ENCODE results near the gene SASH1. TPM values are rescaled to one million over a fixed set of nuclear protein-coding genes. Genes with fewer than 3 reads are reported as not detected.

Gene SASH1
- total and polyA plus RNA-seq, 2 donors (not counting 3 experiments of a cell fraction or from before 2014, with no cell fraction given) = 18.5 to 103 TPM

DNA sequence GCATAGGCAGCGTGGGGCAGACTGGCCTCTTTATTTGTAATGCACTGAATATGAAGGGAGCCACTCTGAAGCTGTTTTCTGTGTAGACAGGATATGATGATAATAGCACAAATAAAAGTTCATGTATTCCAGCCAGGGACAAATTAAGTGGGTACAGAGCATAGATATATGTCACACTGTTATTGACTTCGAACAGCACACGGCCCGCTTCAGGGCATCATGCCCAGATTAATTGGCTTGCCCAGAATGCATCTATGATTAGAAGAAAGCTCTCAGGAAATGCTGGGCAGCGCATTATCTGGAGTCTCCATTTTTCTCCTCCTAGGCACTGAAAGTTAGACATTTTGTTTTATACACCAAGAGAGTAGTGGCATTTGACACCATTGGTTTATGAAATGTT is 26.3 kb upstream of the SASH1 start:
- FAIRE-seq (peak; percentile 69), DNase-seq (ENCODE audit: low read depth, low spot score) (peak; percentile 70)
- H3K4me1 ChIP-seq (ENCODE audit: control insufficient read depth, extremely low read depth, insufficient read depth, low read length) = peaks cover 12% of the 10 kb centered on the region
- TF ChIP-seq GATA2 (IDR thresholded peaks at IDR 0.05; ENCODE audit: insufficient read depth, insufficient read length, low read depth, low read length) = no peak
- no peak for TF ChIP-seq POLR2A (IDR thresholded peaks at IDR 0.05; ENCODE audit: low read depth, low read length)
- no peak for TF ChIP-seq MAX (IDR thresholded peaks at IDR 0.05; ENCODE audit: insufficient read depth, insufficient read length)
- TF ChIP-seq JUN (IDR thresholded peaks at IDR 0.05; ENCODE audit: borderline replicate concordance, insufficient read depth, insufficient read length, low read depth) = no peak
- TF ChIP-seq POLR2AphosphoS5 (IDR thresholded peaks at IDR 0.05; ENCODE audit: insufficient read depth, low read depth, low read length) = no peak
- TF ChIP-seq, protein P1, sequence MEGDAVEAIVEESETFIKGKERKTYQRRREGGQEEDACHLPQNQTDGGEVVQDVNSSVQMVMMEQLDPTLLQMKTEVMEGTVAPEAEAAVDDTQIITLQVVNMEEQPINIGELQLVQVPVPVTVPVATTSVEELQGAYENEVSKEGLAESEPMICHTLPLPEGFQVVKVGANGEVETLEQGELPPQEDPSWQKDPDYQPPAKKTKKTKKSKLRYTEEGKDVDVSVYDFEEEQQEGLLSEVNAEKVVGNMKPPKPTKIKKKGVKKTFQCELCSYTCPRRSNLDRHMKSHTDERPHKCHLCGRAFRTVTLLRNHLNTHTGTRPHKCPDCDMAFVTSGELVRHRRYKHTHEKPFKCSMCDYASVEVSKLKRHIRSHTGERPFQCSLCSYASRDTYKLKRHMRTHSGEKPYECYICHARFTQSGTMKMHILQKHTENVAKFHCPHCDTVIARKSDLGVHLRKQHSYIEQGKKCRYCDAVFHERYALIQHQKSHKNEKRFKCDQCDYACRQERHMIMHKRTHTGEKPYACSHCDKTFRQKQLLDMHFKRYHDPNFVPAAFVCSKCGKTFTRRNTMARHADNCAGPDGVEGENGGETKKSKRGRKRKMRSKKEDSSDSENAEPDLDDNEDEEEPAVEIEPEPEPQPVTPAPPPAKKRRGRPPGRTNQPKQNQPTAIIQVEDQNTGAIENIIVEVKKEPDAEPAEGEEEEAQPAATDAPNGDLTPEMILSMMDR (IDR thresholded peaks at IDR 0.05; ENCODE audit: extremely low read depth in 1 of 2, insufficient read depth in 1 of 2, low read depth in 1 of 2, low read length in 2 of 2) = no peak
- TF ChIP-seq MYC (IDR thresholded peaks at IDR 0.05; ENCODE audit: low read depth, low read length) = no peak
- no peak for TF ChIP-seq FOS (IDR thresholded peaks at IDR 0.05; ENCODE audit: borderline replicate concordance, insufficient read depth, low read length)
- no peak for TF ChIP-seq EZH2 (IDR thresholded peaks at IDR 0.05; ENCODE audit: borderline replicate concordance, low read depth, low read length, severe bottlenecking)
- intact Hi-C loops (cut with micrococcal nuclease) (loop anchor here (1.0 kb wide), 1 partner anchor 51 kb away; no protein-coding TSS in a partner anchor), dilution Hi-C loops (cut with MboI; ENCODE audit: extremely low pct_ligation_motif_present, low sequenced_read_pairs) (no loop called here)
- H2AFZ ChIP-seq (ENCODE audit: low read depth, low read length) = peak overlapping the region; percentile 78
- ChIA-PET POLR2A (no interaction called here), CTCF (interaction anchor here (0.8 to 4.5 kb wide), 4 partner anchors 13 to 148 kb away, joined by 3 to 23 read pairs (median 3); no protein-coding TSS in a partner anchor)
- H3K4me2 ChIP-seq (ENCODE audit: insufficient read depth, low read length) = no peak overlapping the region
- H3K9ac ChIP-seq (replicated peaks; ENCODE audit: extremely low read depth, insufficient read depth, low read length) = no peak overlapping the region
- H4K20me1 ChIP-seq (replicated peaks; ENCODE audit: control insufficient read depth, extremely low read depth, insufficient read depth, low read length) = no peaks in the 10 kb centered on the region
- H3K9me1 ChIP-seq (replicated peaks; ENCODE audit: control insufficient read depth, extremely low read depth, insufficient read depth, low read length) = no peaks in the 10 kb centered on the region
- BruUV-seq (replicated peaks) = no TSS peak
- no peaks in the 10 kb centered on the region for H3K9me3 ChIP-seq (replicated peaks; ENCODE audit: control insufficient read depth, insufficient read depth, low read length)
- H3K36me3 ChIP-seq (ENCODE audit: control insufficient read depth in 2 of 2, extremely low read depth in 1 of 2, insufficient read depth in 2 of 2, low read length in 2 of 2) = no peaks in the 10 kb centered on the region
- H3K79me2 ChIP-seq (ENCODE audit: control insufficient read depth, insufficient read depth, low read length) = no peaks in the 10 kb centered on the region
- H3K27me3 ChIP-seq (ENCODE audit: control insufficient read depth in 2 of 2, insufficient read depth in 2 of 2, low read length in 2 of 2) = no peaks in the 10 kb centered on the region
- H3K4me3 ChIP-seq (replicated peaks in 1 of 3; ENCODE audit: insufficient read depth in 1 of 3, low read depth in 1 of 3, low read length in 3 of 3) = no peak overlapping the region
- peak overlapping the region; percentile 24 for H3K27ac ChIP-seq (ENCODE audit: insufficient read depth, low read depth, low read length)

All from endothelial cell of umbilical vein (primary cell).